CD4-positive, alpha-beta T cell (primary cell): ENCODE results near the gene RIPOR2. TPM values are rescaled to one million over a fixed set of nuclear protein-coding genes. Genes with fewer than 3 reads are reported as not detected.
"Not testable (repeated sequence)": the region's sequence is repeated elsewhere in the genome, so short reads cannot be mapped to it uniquely, and the experiment has no call there.

Source experiments
- ATAC-seq: fragments of 200-7000 bp; cut with Tn5 transposase; one replicate; pipeline ENCODE4 v1.10.0; 2022; ENCODE audit warnings: mild to moderate bottlenecking; ENCODE audit not compliant: poor library complexity
- CTCF ChIA-PET: fragments of 350-600 bp; sonication (Branson Sonifier 250); formaldehyde crosslinking; loops from one replicate; lab custom pipeline; 2021; ENCODE audit warnings: antibody characterized with exemption, inconsistent platforms; lab: Charles Lee
- POLR2A ChIA-PET: fragments of 350-600 bp; sonication (Branson Sonifier 250); formaldehyde crosslinking; loops from one replicate; lab custom pipeline; 2021; ENCODE audit warnings: antibody characterized with exemption, inconsistent platforms; lab: Charles Lee
- DNase-seq, 14 experiments: peaks; one replicate each; pipeline ENCODE4 v3.0.0-alpha.2; 2013 to 2020; ENCODE audit warnings: mixed read lengths in 2 of 14
- H3K27ac ChIP-seq, 2 donors: one replicate each; pipeline versions ENCODE4 v1.5.1 to v1.7.0; 2013; ENCODE audit warnings: low read length in 2 of 2, low read depth in 1 of 2, mild to moderate bottlenecking in 1 of 2
- H3K27me3 ChIP-seq, 2 experiments: 1 replicate in 1 of 2; 2 replicates in 1 of 2; pipeline versions ENCODE4 v1.6.1 to v1.7.0; 2013; ENCODE audit warnings: low read length in 2 of 2, control low read depth in 1 of 2, mild to moderate bottlenecking in 1 of 2, moderate library complexity in 1 of 2; ENCODE audit not compliant: insufficient read depth in 2 of 2, control insufficient read depth in 1 of 2
- H3K36me3 ChIP-seq: one replicate; pipeline ENCODE4 v1.6.1; 2013; ENCODE audit warnings: low read length, control low read depth; ENCODE audit not compliant: insufficient read depth
- H3K4me1 ChIP-seq: one replicate; pipeline ENCODE4 v1.6.1; 2013; ENCODE audit warnings: low read length, control low read depth; ENCODE audit not compliant: insufficient read depth
- H3K4me3 ChIP-seq: one replicate; pipeline ENCODE4 v1.5.1; 2013; ENCODE audit warnings: mild to moderate bottlenecking, low read length, moderate library complexity
- H3K9me3 ChIP-seq, 2 experiments: 1 replicate in 1 of 2; 2 replicates in 1 of 2; pipeline versions ENCODE4 v1.6.1 to v1.7.0; 2013; ENCODE audit warnings: low read length in 2 of 2, mild to moderate bottlenecking in 2 of 2, control low read depth in 1 of 2, moderate library complexity in 1 of 2; ENCODE audit not compliant: control insufficient read depth in 1 of 2, insufficient read depth in 1 of 2
- H3K27ac Mint-ChIP-seq: one replicate; pipeline ENCODE4 v1.8.0; 2020; ENCODE audit warnings: mixed read lengths
- H3K27me3 Mint-ChIP-seq: one replicate; pipeline ENCODE4 v1.8.0; 2021; ENCODE audit warnings: mixed read lengths
- H3K36me3 Mint-ChIP-seq: one replicate; pipeline ENCODE4 v1.8.0; 2021; ENCODE audit warnings: low read depth, mixed read lengths
- H3K4me1 Mint-ChIP-seq: one replicate; pipeline ENCODE4 v1.8.0; 2021; ENCODE audit warnings: low read depth, mixed read lengths
- H3K4me3 Mint-ChIP-seq: one replicate; pipeline ENCODE4 v1.8.0; 2020; ENCODE audit warnings: mild to moderate bottlenecking, mixed read lengths
- H3K9me3 Mint-ChIP-seq: one replicate; pipeline ENCODE4 v1.8.0; 2020; ENCODE audit warnings: mixed read lengths
- CTCF ChIP-seq: fragments of 200-600 bp; IDR thresholded peaks from one replicate; pipeline ENCODE4 v1.8.0; 2022; ENCODE audit warnings: antibody characterized with exemption, mild to moderate bottlenecking
- intact Hi-C, 2 experiments: fragments of 100-400 bp; cut with DNase I in 1 of 2; cut with micrococcal nuclease in 1 of 2; formaldehyde crosslinking; loops; one replicate each; pipeline versions ENCODE4 v1.15.1 to v1.9.0; 2023 to 2025; cut with DNase I, micrococcal nuclease
- total RNA-seq, 174 experiments: library from RNA in 2 of 174; stranded (reverse) in 2 of 174; gene quantifications; one replicate each; pipeline ENCODE4 v1.2.3 and lab custom pipeline; 2021 to 2026

RIPOR2 gene
- total RNA-seq, 2 experiments from 2014 or later, result 123 to 129 TPM

GRCh38 chr6:24927985-24928745, 7.6 kb downstream of the RIPOR2 start:
- peak overlapping the region; percentile 89 for H3K4me3 ChIP-seq
- Mint-ChIP-seq H3K4me3 (peak overlapping the region; percentile 97), H3K27ac (peak overlapping the region; percentile 97), H3K4me1 (peaks cover 81% of the 10 kb centered on the region), H3K9me3 (peaks cover 4% of the 10 kb centered on the region), H3K27me3 (no peaks in the 10 kb centered on the region), H3K36me3 (peaks cover 91% of the 10 kb centered on the region)
- ChIA-PET POLR2A (interaction anchor here (1.0 to 19.0 kb wide), 10 partner anchors 8 to 77 kb away, joined by 3 to 1043 read pairs (median 4); partner anchors contain the start of gene RIPOR2), CTCF (interaction anchor here (0.5 to 6.2 kb wide), 7 partner anchors 16 to 89 kb away, joined by 3 to 37 read pairs (median 4); no protein-coding TSS in a partner anchor)
- intact Hi-C loops, result loop anchor here in 1 of 2 experiments (2.0 kb wide), 1 partner anchor 17 kb away; no protein-coding TSS in a partner anchor
- DNase-seq (peak in 1 of 14 experiments; percentile 50), ATAC-seq (peak; percentile 24)
- H3K27me3 ChIP-seq, result no peaks in the 10 kb centered on the region
- no peaks in the 10 kb centered on the region for H3K9me3 ChIP-seq
- peaks cover 49% of the 10 kb centered on the region for H3K4me1 ChIP-seq
- peak overlapping the region; percentile 55 to 89 for H3K27ac ChIP-seq
- peaks cover 75% of the 10 kb centered on the region for H3K36me3 ChIP-seq
- no peak for TF ChIP-seq CTCF

GRCh38 chr6:24927277-24927955, 8.3 kb downstream of the RIPOR2 start:
- Mint-ChIP-seq H3K4me3 (peak overlapping the region; percentile 79), H3K9me3 (peaks cover 4% of the 10 kb centered on the region), H3K27me3 (no peaks in the 10 kb centered on the region), H3K4me1 (peaks cover 88% of the 10 kb centered on the region), H3K36me3 (peaks cover 89% of the 10 kb centered on the region), H3K27ac (peak overlapping the region; percentile 97)
- POLR2A ChIA-PET, result interaction anchor here (0.6 to 19.0 kb wide), 10 partner anchors 8 to 78 kb away, joined by 3 to 1043 read pairs (median 4); partner anchors contain the start of gene RIPOR2
- H3K27ac ChIP-seq, result peak overlapping the region; percentile 55 to 89
- no peaks in the 10 kb centered on the region for H3K9me3 ChIP-seq
- H3K27me3 ChIP-seq, result no peaks in the 10 kb centered on the region
- no peak for TF ChIP-seq CTCF
- H3K4me1 ChIP-seq, result peaks cover 56% of the 10 kb centered on the region
- H3K36me3 ChIP-seq, result peaks cover 72% of the 10 kb centered on the region
- no peak for ATAC-seq
- peak in 3 of 14 experiments; percentile 30 to 62 (median 54) for DNase-seq
- peak overlapping the region; percentile 89 for H3K4me3 ChIP-seq
- CTCF ChIA-PET, result interaction anchor here (1.1 to 6.2 kb wide), 3 partner anchors 17 to 90 kb away, joined by 3 to 37 read pairs (median 10); no protein-coding TSS in a partner anchor
- intact Hi-C loops, result loop anchor here in 1 of 2 experiments (2.0 kb wide), 1 partner anchor 17 kb away; no protein-coding TSS in a partner anchor

- not testable (repeated sequence) for ATAC-seq, H3K9me3 ChIP-seq, H3K9me3 Mint-ChIP-seq, H3K27me3 ChIP-seq, H3K27me3 Mint-ChIP-seq
- H3K4me1 ChIP-seq, result peaks cover 63% of the 10 kb centered on the region
- peak in 1 of 14 experiments; percentile 50 for DNase-seq
- peak overlapping the region; percentile 83 for H3K4me3 Mint-ChIP-seq
- H3K27ac ChIP-seq, result peak overlapping the region; percentile 18 to 58
- ChIA-PET POLR2A (interaction anchor here (0.6 to 19.0 kb wide), 9 partner anchors 8 to 91 kb away, joined by 3 to 1043 read pairs (median 11); partner anchors contain the start of gene RIPOR2), CTCF (interaction anchor here (1.3 to 6.2 kb wide), 9 partner anchors 8 to 100 kb away, joined by 3 to 37 read pairs (median 6); no protein-coding TSS in a partner anchor)
- peak overlapping the region; percentile 97 for H3K27ac Mint-ChIP-seq
- H3K4me1 Mint-ChIP-seq, result peaks cover 84% of the 10 kb centered on the region
- peak overlapping the region; percentile 89 for H3K4me3 ChIP-seq
- peaks cover 86% of the 10 kb centered on the region for H3K36me3 Mint-ChIP-seq
- H3K36me3 ChIP-seq, result peaks cover 69% of the 10 kb centered on the region
- intact Hi-C loops, result loop anchor here in 1 of 2 experiments (2.0 kb wide), 1 partner anchor 16 kb away; no protein-coding TSS in a partner anchor
Measured at GRCh38 chr6:24926647-24927046, 9.1 kb downstream of the RIPOR2 start.
